GM19452 (cell line): ENCODE results near the gene ELOVL7.
"Not testable (repeated sequence)": the region's sequence is repeated elsewhere in the genome, so short reads cannot be mapped to it uniquely, and the experiment has no call there.

Experiments used
- ATAC-seq: cut with Tn5 transposase; IDR thresholded peaks from one replicate; pipeline ENCODE4 v1.9.1; 2021; ENCODE audit not compliant: unreplicated experiment

ELOVL7 gene

GRCh38 chr5:60830581-60831127 is 13.4 kb downstream of the ELOVL7 start:
- ATAC-seq, result peak; percentile 40

DNA sequence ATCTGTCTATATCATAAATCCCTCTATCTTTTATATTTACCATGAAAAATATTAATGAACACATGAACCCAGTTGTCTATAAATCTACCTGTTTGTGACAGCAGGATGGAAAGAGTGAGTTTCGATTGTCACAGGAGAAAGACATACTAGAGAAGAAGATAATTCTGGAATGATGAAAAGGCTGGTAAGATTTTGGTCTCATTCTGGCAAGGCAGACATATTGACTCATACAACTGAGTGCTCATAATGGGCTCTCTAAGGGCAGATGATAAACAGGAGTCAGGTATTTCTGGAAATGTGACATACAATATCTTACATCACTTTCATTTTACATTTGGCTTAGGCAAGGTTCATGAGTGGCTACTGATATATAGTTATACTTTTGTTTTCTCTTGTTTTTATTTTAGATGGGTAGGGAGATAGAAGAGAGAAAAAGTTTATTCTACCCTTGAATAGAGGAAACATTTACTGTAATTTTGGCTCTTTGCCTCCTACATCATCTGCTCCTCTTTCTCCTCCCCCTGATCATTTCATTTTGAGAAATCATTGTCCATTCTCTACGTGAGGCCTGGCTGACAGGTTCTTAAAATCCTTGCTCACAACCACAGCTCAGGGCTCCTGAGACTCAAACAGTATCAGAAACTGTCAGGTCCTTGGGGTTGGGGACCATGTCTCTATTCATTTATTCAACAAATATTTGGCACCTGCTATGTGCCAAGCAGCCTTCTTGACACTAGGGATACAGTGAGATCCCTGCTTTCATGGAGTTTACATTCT is 14.4 kb downstream of the ELOVL7 start:
- no peak for ATAC-seq

GRCh38 chr5:60827201-60827600 is 16.9 kb downstream of the ELOVL7 start:
- no peak for ATAC-seq

- ATAC-seq, result peak; percentile 74
Observed at GRCh38 chr5:60826653-60827052, 17.4 kb downstream of the ELOVL7 start.

GRCh38 chr5:60823574-60823973 is 20.5 kb downstream of the ELOVL7 start:
- no peak for ATAC-seq

DNA sequence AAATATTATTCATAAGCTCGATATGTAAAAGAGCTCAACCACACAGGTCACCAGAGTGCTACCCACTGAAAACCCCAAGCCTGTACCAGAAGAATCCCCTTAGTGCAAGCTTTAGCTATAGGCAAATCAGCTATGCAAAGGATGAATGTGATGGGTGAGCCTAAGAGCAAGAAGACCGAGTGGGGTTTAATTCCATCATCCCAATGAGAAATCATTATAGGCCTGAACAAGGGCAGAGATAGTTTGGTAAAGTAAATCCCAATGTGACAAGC is 21.8 kb downstream of the ELOVL7 start:
- ATAC-seq, result peak; percentile 50

- ATAC-seq, result no peak
Observed at GRCh38 chr5:60821488-60822284, 22.4 kb downstream of the ELOVL7 start.

- ATAC-seq, result no peak
Observed at GRCh38 chr5:60820593-60821487, 23.2 kb downstream of the ELOVL7 start.

- not testable (repeated sequence) for ATAC-seq
Observed at GRCh38 chr5:60816138-60816537, 27.9 kb downstream of the ELOVL7 start.

GRCh38 chr5:60814498-60814897 is 29.6 kb downstream of the ELOVL7 start:
- no peak for ATAC-seq

- no peak for ATAC-seq
Observed at GRCh38 chr5:60812426-60812825, 31.6 kb downstream of the ELOVL7 start.

DNA sequence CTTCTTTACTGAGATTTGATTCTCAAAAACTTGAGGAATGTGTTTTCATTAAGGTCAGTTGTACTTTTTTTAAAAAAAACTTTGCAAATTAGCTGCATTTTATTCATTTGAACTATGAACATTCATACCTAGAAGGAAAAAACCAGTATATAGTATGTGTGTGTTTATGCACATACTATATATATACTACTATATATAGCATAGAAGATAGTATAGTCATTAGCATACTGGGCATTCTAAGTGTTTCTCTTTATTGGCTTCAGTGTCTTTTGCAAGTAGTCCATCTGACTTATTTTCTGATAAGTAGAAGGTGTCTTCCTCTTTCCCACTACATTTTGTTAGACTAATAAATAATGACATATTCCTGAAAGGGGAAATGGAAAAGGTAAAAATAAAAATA is 33.0 kb downstream of the ELOVL7 start:
- peak; percentile 60 for ATAC-seq

DNA sequence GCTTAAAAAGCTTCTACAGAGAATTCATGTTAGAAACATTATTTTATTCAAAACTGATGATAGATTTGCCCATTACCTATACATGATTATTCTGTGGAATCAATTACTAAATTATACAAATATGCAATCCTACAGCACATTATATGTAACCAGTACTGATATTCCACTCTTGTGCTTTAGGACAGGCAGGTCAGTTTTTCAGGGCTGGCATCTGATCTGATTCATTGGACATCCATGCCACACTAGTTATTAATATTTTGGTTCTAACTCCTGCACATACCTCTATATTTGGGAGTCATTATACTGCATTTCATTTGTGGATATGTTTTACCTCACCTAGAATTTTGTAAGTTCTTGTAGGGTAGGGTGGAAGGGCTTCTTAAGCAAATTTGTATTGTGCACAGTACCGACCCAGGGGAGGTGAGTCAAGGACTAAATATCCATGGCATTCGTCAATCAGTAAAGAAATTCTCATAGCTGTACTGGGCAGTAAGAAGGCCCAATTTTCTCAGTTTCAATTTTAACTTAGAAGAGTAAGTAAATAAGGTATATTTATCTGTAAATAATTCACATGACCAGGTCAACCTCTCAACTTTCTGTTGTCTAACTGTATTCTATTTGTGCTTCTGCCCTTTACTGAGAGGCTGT is 33.5 kb downstream of the ELOVL7 start:
- peak; percentile 93 for ATAC-seq

GRCh38 chr5:60809891-60810425 is 34.1 kb downstream of the ELOVL7 start:
- ATAC-seq, result no peak

GRCh38 chr5:60806591-60807243 is 37.4 kb downstream of the ELOVL7 start:
- ATAC-seq, result no peak

- ATAC-seq, result no peak
Observed at GRCh38 chr5:60805463-60805862, 38.6 kb downstream of the ELOVL7 start.

DNA sequence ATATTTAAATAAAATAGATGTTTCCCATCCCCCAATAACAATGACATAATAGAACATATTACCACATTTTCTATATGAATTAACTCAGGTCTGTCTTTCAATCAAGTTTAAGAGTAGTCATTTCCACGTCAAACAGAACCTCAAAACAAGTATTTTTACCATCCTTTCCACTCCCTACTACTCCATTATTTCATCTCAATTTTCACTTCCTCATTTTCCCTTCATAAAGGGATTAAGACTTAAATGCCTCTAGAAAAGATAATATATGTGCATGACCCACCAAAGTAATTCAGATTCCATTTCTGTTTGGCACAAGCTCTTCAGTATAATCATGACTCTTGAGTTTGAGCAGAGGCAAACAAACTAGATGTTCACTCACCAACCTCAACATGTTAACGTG is 40.4 kb downstream of the ELOVL7 start:
- ATAC-seq, result no peak

- ATAC-seq, result no peak
Observed at GRCh38 chr5:60802986-60803385, 41.1 kb downstream of the ELOVL7 start.

- ATAC-seq, result no peak
Observed at GRCh38 chr5:60802226-60802625, 41.8 kb downstream of the ELOVL7 start.
